H9 (cell line): Measurements from ENCODE around the gene SGCD. TPM values are rescaled to one million over a fixed set of nuclear protein-coding genes. Genes with fewer than 3 reads are reported as not detected.

Source experiments
- DNase-seq: peaks from one replicate; pipeline ENCODE4 v3.0.0-alpha.2; 2017
- H2AFZ ChIP-seq: one replicate; pipeline ENCODE4 v1.6.1; 2013; ENCODE audit warnings: mild to moderate bottlenecking, low read length, control low read depth, moderate library complexity
- H2AK5ac ChIP-seq: 2 replicates; pipeline ENCODE4 v1.6.1; 2013; ENCODE audit warnings: low read length, control low read depth, mixed read lengths; ENCODE audit not compliant: insufficient read length
- H2BK120ac ChIP-seq: one replicate; pipeline ENCODE4 v1.6.1; 2013; ENCODE audit warnings: low read depth, mild to moderate bottlenecking, low read length, control low read depth, inconsistent platforms; ENCODE audit not compliant: poor library complexity, severe bottlenecking
- H2BK12ac ChIP-seq: 2 replicates; pipeline ENCODE4 v1.6.1; 2013; ENCODE audit warnings: low read length, control low read depth, mixed read lengths, low read depth; ENCODE audit not compliant: insufficient read length
- H2BK15ac ChIP-seq: 2 replicates; pipeline ENCODE4 v1.6.1; 2013; ENCODE audit warnings: low read depth, low read length, control low read depth
- H2BK20ac ChIP-seq: one replicate; pipeline ENCODE4 v1.6.1; 2013; ENCODE audit warnings: low read depth, mild to moderate bottlenecking, low read length, control low read depth, inconsistent platforms; ENCODE audit not compliant: poor library complexity, severe bottlenecking
- H2BK5ac ChIP-seq: 2 replicates; pipeline ENCODE4 v1.6.1; 2013; ENCODE audit warnings: low read length, control low read depth, mixed read lengths; ENCODE audit not compliant: insufficient read length
- H3K14ac ChIP-seq: 2 replicates; pipeline ENCODE4 v1.6.1; 2013; ENCODE audit warnings: low read length, control low read depth; ENCODE audit not compliant: insufficient read depth
- H3K18ac ChIP-seq: 2 replicates; pipeline ENCODE4 v1.6.1; 2013; ENCODE audit warnings: low read depth, mild to moderate bottlenecking, mixed read lengths, low read length, control low read depth; ENCODE audit not compliant: insufficient read length
- H3K23ac ChIP-seq: 2 replicates; pipeline ENCODE4 v1.6.1; 2013; ENCODE audit warnings: low read length, control low read depth, mixed read lengths, low read depth; ENCODE audit not compliant: insufficient read length
- H3K23me2 ChIP-seq: 2 replicates; pipeline ENCODE4 v1.6.1; 2013; ENCODE audit warnings: low read depth, mild to moderate bottlenecking, mixed read lengths, low read length, control low read depth; ENCODE audit not compliant: insufficient read length, poor library complexity, severe bottlenecking
- H3K27ac ChIP-seq: 2 replicates; pipeline ENCODE4 v1.5.1; 2013; ENCODE audit warnings: low read length, control low read depth, mixed read lengths, low read depth; ENCODE audit not compliant: insufficient read length
- H3K27me3 ChIP-seq: 2 replicates; pipeline ENCODE4 v1.6.1; 2013; ENCODE audit warnings: low read length, control low read depth, inconsistent platforms; ENCODE audit not compliant: insufficient read depth
- H3K4ac ChIP-seq: 2 replicates; pipeline ENCODE4 v1.6.1; 2013; ENCODE audit warnings: low read depth, mild to moderate bottlenecking, control low read depth, inconsistent platforms, low read length, moderate library complexity
- H3K4me1 ChIP-seq: 2 replicates; pipeline ENCODE4 v1.6.1; 2013; ENCODE audit warnings: low read length, control low read depth, inconsistent platforms; ENCODE audit not compliant: insufficient read depth
- H3K4me2 ChIP-seq: 2 replicates; pipeline ENCODE4 v1.6.1; 2013; ENCODE audit warnings: low read length, control low read depth, mixed read lengths; ENCODE audit not compliant: insufficient read length, insufficient read depth
- H3K56ac ChIP-seq: 2 replicates; pipeline ENCODE4 v1.6.1; 2013; ENCODE audit warnings: low read depth, mild to moderate bottlenecking, mixed read lengths, low read length, control low read depth; ENCODE audit not compliant: insufficient read length
- H3K79me1 ChIP-seq: 2 replicates; pipeline ENCODE4 v1.6.1; 2013; ENCODE audit warnings: low read depth, mild to moderate bottlenecking, moderate library complexity, low read length, control low read depth, inconsistent platforms; ENCODE audit not compliant: insufficient read depth, poor library complexity, severe bottlenecking
- H3K79me2 ChIP-seq: 2 replicates; pipeline ENCODE4 v1.6.1; 2013; ENCODE audit warnings: low read length, control low read depth, inconsistent platforms; ENCODE audit not compliant: insufficient read depth
- H3K9ac ChIP-seq: 2 replicates; pipeline ENCODE4 v1.6.1; 2013; ENCODE audit warnings: low read length, control low read depth, mixed read lengths; ENCODE audit not compliant: insufficient read length; ENCODE audit errors: extremely low read depth
- H3K9me3 ChIP-seq: one replicate; pipeline ENCODE4 v1.6.1; 2013; ENCODE audit warnings: low read depth, low read length, inconsistent platforms; ENCODE audit not compliant: control insufficient read depth
- H3T11ph ChIP-seq: one replicate; pipeline ENCODE4 v1.6.1; 2013; ENCODE audit warnings: mild to moderate bottlenecking, low read length, control low read depth, inconsistent platforms
- H4K20me1 ChIP-seq: one replicate; pipeline ENCODE4 v1.6.1; 2013; ENCODE audit not compliant: control insufficient read depth, insufficient read length, insufficient read depth
- H4K5ac ChIP-seq: 2 replicates; pipeline ENCODE4 v1.6.1; 2013; ENCODE audit warnings: low read depth, mild to moderate bottlenecking, mixed read lengths, low read length, control low read depth; ENCODE audit not compliant: insufficient read length
- H4K8ac ChIP-seq: replicated peaks from 2 replicates; pipeline ENCODE4 v1.6.1; 2013; ENCODE audit warnings: low read length, control low read depth, mixed read lengths, low read depth; ENCODE audit not compliant: insufficient read length
- H4K91ac ChIP-seq: 2 replicates; pipeline ENCODE4 v1.6.1; 2013; ENCODE audit warnings: low read depth, mild to moderate bottlenecking, moderate library complexity, mixed read lengths, low read length, control low read depth; ENCODE audit not compliant: insufficient read length
- H3K27ac Mint-ChIP-seq, 3 experiments: 2 replicates in 2 of 3; 3 replicates in 1 of 3; pipeline ENCODE4 v1.8.0; 2020 to 2021; ENCODE audit warnings: mixed read lengths in 3 of 3, mild to moderate bottlenecking in 1 of 3, moderate library complexity in 1 of 3
- H3K27me3 Mint-ChIP-seq: 2 replicates; pipeline ENCODE4 v1.8.0; 2021; ENCODE audit warnings: low read depth, mild to moderate bottlenecking, moderate library complexity, mixed read lengths
- H3K36me3 Mint-ChIP-seq, 3 experiments: 2 replicates in 2 of 3; 3 replicates in 1 of 3; pipeline ENCODE4 v1.8.0; 2020 to 2021; ENCODE audit warnings: low read depth in 3 of 3, mixed read lengths in 3 of 3; ENCODE audit not compliant: insufficient read depth in 1 of 3
- H3K4me1 Mint-ChIP-seq, 2 experiments: 2 replicates each; pipeline ENCODE4 v1.8.0; 2020; ENCODE audit warnings: mixed read lengths in 2 of 2
- H3K4me3 Mint-ChIP-seq, 2 experiments: 2 replicates in 1 of 2; 3 replicates in 1 of 2; pipeline ENCODE4 v1.8.0; 2020 to 2021; ENCODE audit warnings: mild to moderate bottlenecking in 2 of 2, mixed read lengths in 2 of 2, moderate library complexity in 1 of 2
- H3K9me3 Mint-ChIP-seq, 2 experiments: 2 replicates in 1 of 2; 3 replicates in 1 of 2; pipeline ENCODE4 v1.8.0; 2020; ENCODE audit warnings: mild to moderate bottlenecking in 2 of 2, mixed read lengths in 2 of 2, moderate library complexity in 1 of 2
- CTCF ChIP-seq: fragments of 200-600 bp; sonication (generic); conservative IDR thresholded peaks from 3 replicates; pipeline ENCODE4 v1.8.0; 2021; ENCODE audit warnings: antibody characterized with exemption, mild to moderate bottlenecking
- WGBS: extraction: QIAGEN DNeasy Blood & Tissue Kit; methylation state at CpG from one replicate; pipeline ENCODE4 v1.1.7; 2013; ENCODE audit warnings: missing lambda C conversion rate, low lambda C conversion rate, mixed read lengths; ENCODE audit not compliant: insufficient read length; ENCODE audit errors: extremely low coverage; 5-methylcytosine and 5-hydroxymethylcytosine counted together
- total RNA-seq: library from RNA; stranded (reverse); gene quantifications from 2 replicates; pipeline ENCODE4 v1.2.1, GENCODE V29; 2021

Gene SGCD
- total RNA-seq, 1 experiment from 2014 or later, result 0.11 TPM

GRCh38 chr5:156585999-156586398, 259.0 kb downstream of the SGCD start:
- H4K91ac ChIP-seq, result no peak overlapping the region
- no peaks in the 10 kb centered on the region for H3K79me1 ChIP-seq
- no peak overlapping the region for H3K14ac ChIP-seq
- no peak overlapping the region for H2AFZ ChIP-seq
- H3K4me1 Mint-ChIP-seq, result no peaks in the 10 kb centered on the region; a peak in 2 of 4 replicates
- H2BK12ac ChIP-seq, result no peak overlapping the region
- no CpG with 5 or more reads among the region's 4 CpGs for WGBS
- no peaks in the 10 kb centered on the region for H3K27me3 ChIP-seq
- no peaks in the 10 kb centered on the region for H3K36me3 Mint-ChIP-seq
- H3K9ac ChIP-seq, result no peak overlapping the region
- no peak overlapping the region for H3K56ac ChIP-seq
- H3K4me3 Mint-ChIP-seq, result no peak overlapping the region
- H3K9me3 Mint-ChIP-seq, result no peaks in the 10 kb centered on the region
- H3K79me2 ChIP-seq, result no peaks in the 10 kb centered on the region
- no peak overlapping the region for H2BK5ac ChIP-seq
- no peaks in the 10 kb centered on the region for H3K9me3 ChIP-seq
- no peak overlapping the region for H3K27ac ChIP-seq
- H2BK120ac ChIP-seq, result no peak overlapping the region
- TF ChIP-seq CTCF, result no peak
- no peak overlapping the region for H3T11ph ChIP-seq
- no peak overlapping the region for H4K5ac ChIP-seq
- H3K18ac ChIP-seq, result no peak overlapping the region
- no peaks in the 10 kb centered on the region for H3K23me2 ChIP-seq
- no peaks in the 10 kb centered on the region for H3K4me1 ChIP-seq
- H3K4me2 ChIP-seq, result no peak overlapping the region
- H3K27ac Mint-ChIP-seq, result no peak overlapping the region
- no peak overlapping the region for H4K8ac ChIP-seq
- no peak overlapping the region for H2BK15ac ChIP-seq
- H3K23ac ChIP-seq, result no peak overlapping the region
- H4K20me1 ChIP-seq, result no peaks in the 10 kb centered on the region
- H2BK20ac ChIP-seq, result no peak overlapping the region
- no peak for DNase-seq
- no peaks in the 10 kb centered on the region for H3K27me3 Mint-ChIP-seq
- H2AK5ac ChIP-seq, result no peak overlapping the region
- H3K4ac ChIP-seq, result no peak overlapping the region
